Activated naive CD8-positive, alpha-beta T cell treated with anti-CD3 and anti-CD28 coated beads for 36 hours (primary cell): ENCODE results near the gene FAM25G. TPM values are rescaled to one million over a fixed set of nuclear protein-coding genes. Genes with fewer than 3 reads are reported as not detected.
"Not testable (repeated sequence)": the region's sequence is repeated elsewhere in the genome, so short reads cannot be mapped to it uniquely, and the experiment has no call there.

Experiments
- DNase-seq: peaks from one replicate; pipeline ENCODE4 v3.0.0; 2021
- H3K27ac Mint-ChIP-seq: one replicate; pipeline ENCODE4 v1.8.0; 2022; ENCODE audit warnings: mild to moderate bottlenecking, moderate library complexity, mixed read lengths
- H3K27me3 Mint-ChIP-seq: one replicate; pipeline ENCODE4 v1.8.0; 2022; ENCODE audit warnings: mild to moderate bottlenecking, mixed read lengths
- H3K36me3 Mint-ChIP-seq: one replicate; pipeline ENCODE4 v1.8.0; 2021; ENCODE audit warnings: mild to moderate bottlenecking, mixed read lengths
- H3K4me1 Mint-ChIP-seq: one replicate; pipeline ENCODE4 v1.8.0; 2021; ENCODE audit warnings: mixed read lengths
- H3K4me3 Mint-ChIP-seq: one replicate; pipeline ENCODE4 v1.8.0; 2022; ENCODE audit warnings: mild to moderate bottlenecking, moderate library complexity, mixed read lengths
- H3K9me3 Mint-ChIP-seq: one replicate; pipeline ENCODE4 v1.8.0; 2022; ENCODE audit warnings: mixed read lengths
- total RNA-seq, 2 experiments: library from RNA; stranded (reverse); gene quantifications; one replicate each; pipeline ENCODE4 v1.2.3, GENCODE V29; 2021

FAM25G gene
- not detected for total RNA-seq

DNA sequence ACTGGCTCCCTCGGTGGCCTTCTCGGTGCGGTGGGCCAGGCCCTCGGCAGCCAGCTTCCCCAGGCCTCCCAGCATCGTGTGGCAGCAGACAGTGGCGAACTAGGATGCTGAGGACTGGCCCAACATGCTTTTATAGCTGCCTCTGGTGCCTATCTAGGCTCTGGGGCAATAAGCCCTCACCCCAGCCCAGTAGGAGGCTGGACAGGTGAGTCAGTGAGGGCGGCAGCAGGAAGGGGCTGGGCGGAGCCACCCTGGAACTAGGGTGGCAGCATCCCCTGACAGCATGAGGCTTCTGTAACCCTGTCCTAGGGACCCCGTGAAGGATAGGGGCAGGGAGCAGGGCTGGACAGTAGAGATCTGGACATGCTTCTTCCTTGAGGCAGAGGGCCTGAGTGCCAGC is at the start of gene FAM25G:
Gene FAM25G, minus strand, starts transcription at position 101 of the 400 bp plus-strand sequence. Its CDS starts 26 bp downstream, at position 75.
- H3K9me3 Mint-ChIP-seq, H3K4me1 Mint-ChIP-seq, DNase-seq, H3K27ac Mint-ChIP-seq, H3K36me3 Mint-ChIP-seq, H3K27me3 Mint-ChIP-seq, H3K4me3 Mint-ChIP-seq: not testable (repeated sequence)

DNA sequence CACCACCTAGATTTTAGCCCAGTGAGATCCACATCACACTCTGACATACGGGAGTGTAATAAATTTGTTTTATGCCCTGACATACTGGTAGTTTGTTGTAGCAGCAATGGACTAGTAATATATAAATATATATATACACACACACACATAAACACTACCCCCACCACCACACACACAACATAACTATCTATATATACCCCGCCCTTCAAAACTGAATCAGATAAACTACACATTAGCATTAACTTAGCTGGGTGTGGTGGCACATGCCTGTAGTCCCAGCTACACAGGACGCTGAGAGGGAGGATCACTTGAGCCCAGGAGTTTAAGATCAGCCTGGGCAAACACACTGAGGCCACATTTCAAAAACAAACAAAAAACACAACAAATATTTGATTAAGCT is 44.9 kb upstream of the FAM25G start:
- DNase-seq, H3K4me1 Mint-ChIP-seq, H3K4me3 Mint-ChIP-seq, H3K36me3 Mint-ChIP-seq, H3K9me3 Mint-ChIP-seq, H3K27ac Mint-ChIP-seq, H3K27me3 Mint-ChIP-seq: not testable (repeated sequence)

GRCh38 chr10:47523475-47523874 is 32.0 kb upstream of the FAM25G start, which contains the start of gene AGAP9:
Gene AGAP9, minus strand, starts transcription at chr10:47523638. Its CDS starts 112 bp downstream, at chr10:47523526.
- not testable (repeated sequence) for DNase-seq, H3K4me1 Mint-ChIP-seq, H3K36me3 Mint-ChIP-seq, H3K27me3 Mint-ChIP-seq, H3K27ac Mint-ChIP-seq, H3K4me3 Mint-ChIP-seq, H3K9me3 Mint-ChIP-seq

GRCh38 chr10:47502313-47502712 is 10.8 kb upstream of the FAM25G start:
- not testable (repeated sequence) for H3K4me3 Mint-ChIP-seq, H3K27ac Mint-ChIP-seq, DNase-seq, H3K9me3 Mint-ChIP-seq, H3K4me1 Mint-ChIP-seq, H3K36me3 Mint-ChIP-seq, H3K27me3 Mint-ChIP-seq

DNA sequence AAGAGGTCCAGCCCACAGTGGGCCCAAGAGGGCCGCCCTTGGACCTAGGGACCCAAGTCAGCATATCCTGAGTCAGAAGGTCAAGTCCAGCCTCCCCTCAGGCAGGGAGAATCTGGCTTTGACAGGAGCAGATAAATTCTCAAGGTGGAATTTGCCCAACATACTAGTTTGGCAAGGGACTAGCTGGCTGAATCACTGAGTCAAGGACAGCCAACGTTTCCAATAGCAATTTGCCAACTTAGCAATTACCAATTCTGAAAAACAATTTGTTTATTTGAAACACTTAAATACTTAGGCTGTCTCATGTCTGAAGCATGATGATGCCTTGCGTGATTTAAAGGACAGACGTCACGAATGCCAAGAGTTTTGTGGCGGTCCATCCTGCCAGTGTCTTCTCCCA is 2.7 kb upstream of the FAM25G start:
- not testable (repeated sequence) for DNase-seq, H3K4me1 Mint-ChIP-seq, H3K36me3 Mint-ChIP-seq, H3K9me3 Mint-ChIP-seq, H3K4me3 Mint-ChIP-seq, H3K27ac Mint-ChIP-seq, H3K27me3 Mint-ChIP-seq

DNA sequence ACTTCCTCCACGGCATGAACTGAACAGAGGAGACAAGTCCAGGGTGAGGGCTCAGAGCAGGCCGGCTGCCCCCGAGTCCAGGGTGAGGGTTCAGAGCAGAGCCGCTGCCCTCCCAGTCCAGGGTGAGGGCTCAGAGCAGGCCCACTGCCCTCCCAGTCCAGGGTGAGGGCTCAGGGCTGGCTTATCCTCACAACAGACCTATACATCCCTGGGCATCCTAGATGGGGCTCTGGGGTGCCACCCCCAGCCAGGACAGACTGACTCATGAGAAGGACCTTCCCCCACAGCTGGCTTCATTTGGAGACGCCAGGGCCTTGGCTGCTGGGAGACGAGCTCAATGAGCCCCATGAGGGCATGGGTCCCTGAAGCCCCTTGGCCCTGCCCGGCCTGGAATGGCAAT is 1.9 kb downstream of the FAM25G start:
- not testable (repeated sequence) for H3K4me1 Mint-ChIP-seq, H3K36me3 Mint-ChIP-seq, H3K4me3 Mint-ChIP-seq, H3K27ac Mint-ChIP-seq, DNase-seq, H3K27me3 Mint-ChIP-seq, H3K9me3 Mint-ChIP-seq

DNA sequence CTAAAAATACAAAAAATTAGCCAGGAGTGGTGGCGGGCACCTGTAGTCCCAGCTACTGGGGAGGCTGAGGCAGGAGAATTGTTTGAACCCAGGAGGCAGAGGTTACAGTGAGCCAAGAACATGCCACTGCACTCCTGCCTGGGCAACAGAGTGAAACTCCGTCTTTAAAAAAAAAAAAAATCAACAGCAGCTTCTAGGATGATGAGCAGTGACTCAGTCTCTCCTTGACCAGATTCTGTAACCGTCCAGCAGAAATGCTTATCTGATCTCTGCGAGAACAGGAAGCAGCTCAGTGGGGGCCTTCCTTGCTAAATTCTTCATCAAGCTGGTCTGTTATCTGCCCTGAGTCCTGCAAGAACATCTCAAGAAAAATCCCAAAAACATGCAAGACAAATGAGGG is 5.6 kb downstream of the FAM25G start:
- not testable (repeated sequence) for H3K36me3 Mint-ChIP-seq, H3K27me3 Mint-ChIP-seq, H3K27ac Mint-ChIP-seq, H3K9me3 Mint-ChIP-seq, H3K4me1 Mint-ChIP-seq, H3K4me3 Mint-ChIP-seq, DNase-seq

GRCh38 chr10:47484786-47485185 is 6.7 kb downstream of the FAM25G start:
- H3K9me3 Mint-ChIP-seq, H3K27me3 Mint-ChIP-seq, H3K27ac Mint-ChIP-seq, DNase-seq, H3K4me3 Mint-ChIP-seq, H3K4me1 Mint-ChIP-seq, H3K36me3 Mint-ChIP-seq: not testable (repeated sequence)

DNA sequence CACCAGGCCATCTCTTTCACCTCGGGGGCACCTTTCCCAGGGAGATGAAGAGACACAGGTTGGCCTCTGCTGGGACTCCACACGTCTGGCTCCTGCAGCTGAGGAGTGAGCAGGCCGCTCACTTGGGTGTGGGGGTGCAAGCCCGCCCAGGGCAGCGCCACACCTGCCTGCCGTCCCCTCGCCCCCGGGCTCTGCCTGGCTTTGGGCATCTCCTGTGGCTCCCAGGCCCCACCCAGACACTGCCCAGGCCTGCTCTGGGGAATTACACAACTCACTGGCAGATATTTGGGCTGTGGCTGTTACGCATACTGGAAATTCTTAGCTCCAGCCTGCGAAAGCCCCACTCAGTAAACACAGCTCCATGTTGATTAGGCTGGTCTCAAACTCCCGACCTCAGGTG is 7.6 kb downstream of the FAM25G start, which contains the start of gene ANXA8:
Gene ANXA8, minus strand, starts transcription at position 193 of the 400 bp plus-strand sequence. Its CDS starts 182 bp downstream, at position 11.
- not testable (repeated sequence) for H3K4me3 Mint-ChIP-seq, H3K27me3 Mint-ChIP-seq, H3K36me3 Mint-ChIP-seq, H3K4me1 Mint-ChIP-seq, H3K27ac Mint-ChIP-seq, DNase-seq, H3K9me3 Mint-ChIP-seq

DNA sequence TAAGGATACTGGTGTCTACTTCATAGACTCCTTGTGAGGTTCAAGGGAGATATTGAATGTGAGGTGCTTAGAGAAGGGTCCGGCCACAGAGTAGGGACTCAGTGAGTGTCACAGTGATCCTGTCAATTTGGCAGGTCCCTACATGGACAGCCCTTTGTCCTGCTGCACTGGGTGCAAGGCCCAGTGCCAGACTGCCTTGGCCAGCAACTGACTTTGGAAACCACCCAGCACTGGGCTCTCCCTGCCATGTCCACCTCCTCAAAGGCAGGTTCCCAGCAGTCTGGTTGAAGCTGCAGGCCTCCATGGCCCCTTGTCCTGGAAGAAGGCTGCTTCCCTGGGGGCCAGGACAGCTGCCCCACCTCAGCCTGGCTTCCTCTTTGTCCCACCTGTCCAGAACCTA is 9.1 kb downstream of the FAM25G start:
- not testable (repeated sequence) for H3K4me3 Mint-ChIP-seq, H3K4me1 Mint-ChIP-seq, H3K27me3 Mint-ChIP-seq, H3K36me3 Mint-ChIP-seq, H3K27ac Mint-ChIP-seq, H3K9me3 Mint-ChIP-seq, DNase-seq

- not testable (repeated sequence) for H3K27me3 Mint-ChIP-seq, H3K9me3 Mint-ChIP-seq
Measured at GRCh38 chr10:47481768-47482181, 9.7 kb downstream of the FAM25G start.

DNA sequence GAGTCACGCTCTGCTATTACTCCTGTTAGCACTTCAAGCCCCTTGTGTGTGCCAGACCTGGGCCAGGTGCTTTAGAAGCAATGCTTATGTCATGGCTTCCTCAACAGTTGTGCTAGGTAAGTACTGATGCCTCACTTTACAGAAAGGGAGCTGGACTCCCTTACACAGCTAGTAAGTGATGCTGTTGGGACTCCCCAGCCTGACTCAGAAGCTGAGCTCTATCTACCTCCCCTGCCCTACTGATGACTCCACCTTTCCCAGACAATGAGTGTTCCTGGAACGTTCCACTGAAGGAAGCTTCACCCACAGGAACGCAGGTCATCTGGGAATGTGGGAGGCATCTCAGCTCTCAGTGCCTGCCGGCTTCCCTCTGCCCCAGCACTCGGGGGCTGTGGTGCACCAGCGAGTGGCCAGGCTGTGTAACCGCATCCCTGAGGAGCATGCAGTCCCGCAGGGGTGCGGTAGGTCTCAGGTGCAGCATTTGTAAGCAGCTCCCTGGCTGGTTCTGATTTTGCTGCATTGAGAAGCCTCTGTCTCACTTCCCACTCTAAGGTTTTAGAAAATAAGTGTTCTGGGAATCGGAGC is 10.2 kb downstream of the FAM25G start:
- not testable (repeated sequence) for H3K36me3 Mint-ChIP-seq, H3K4me3 Mint-ChIP-seq, H3K27ac Mint-ChIP-seq, H3K27me3 Mint-ChIP-seq, H3K4me1 Mint-ChIP-seq, H3K9me3 Mint-ChIP-seq, DNase-seq

More at GRCh38 chr10:47481768-47482181, 9.7 kb downstream of the FAM25G start:
- H3K27ac Mint-ChIP-seq, H3K4me1 Mint-ChIP-seq, DNase-seq, H3K36me3 Mint-ChIP-seq, H3K4me3 Mint-ChIP-seq: not testable (repeated sequence)

DNA sequence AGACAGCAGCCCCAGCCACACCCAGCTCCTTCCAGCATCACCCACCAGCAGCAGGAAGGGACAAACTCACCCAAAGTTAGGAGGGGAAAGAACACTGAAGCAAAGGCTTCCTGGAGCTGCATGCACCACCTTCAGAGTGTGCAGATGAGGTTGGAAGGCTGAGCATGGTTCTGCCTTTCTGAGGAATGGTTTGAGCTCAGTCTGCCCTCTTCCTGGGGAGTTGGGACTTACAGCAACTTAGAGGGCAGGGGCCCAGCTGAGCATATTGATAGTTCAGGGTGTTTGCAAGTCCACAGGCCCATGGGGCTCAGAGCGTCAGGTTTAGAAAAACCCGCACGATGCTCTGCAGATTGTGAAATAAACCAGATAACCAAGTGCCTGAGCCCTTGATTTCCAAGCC is 11.4 kb downstream of the FAM25G start:
- H3K4me1 Mint-ChIP-seq, H3K4me3 Mint-ChIP-seq: not testable (repeated sequence)

DNA sequence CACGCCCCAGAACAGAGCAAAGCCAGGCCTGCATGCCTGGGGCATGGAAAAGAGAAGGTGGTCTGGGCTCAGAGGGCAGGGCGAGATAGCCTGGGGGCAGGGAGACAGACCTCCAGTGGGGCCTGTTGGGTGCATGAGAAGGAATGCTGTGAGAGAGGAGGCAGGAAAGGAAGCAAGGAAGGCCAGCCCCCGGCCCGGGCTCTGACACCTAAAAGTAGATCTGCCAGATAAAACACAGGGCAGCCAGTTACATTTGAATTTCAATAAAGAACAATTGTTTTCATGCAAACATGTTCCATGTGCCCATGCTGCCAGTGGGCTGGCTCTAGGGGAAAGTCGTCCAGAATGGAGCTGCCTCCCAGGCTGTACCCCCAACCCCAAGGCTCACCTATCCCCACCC is 13.4 kb downstream of the FAM25G start:
- not testable (repeated sequence) for H3K4me1 Mint-ChIP-seq, H3K27me3 Mint-ChIP-seq, H3K4me3 Mint-ChIP-seq, H3K9me3 Mint-ChIP-seq, H3K36me3 Mint-ChIP-seq, DNase-seq, H3K27ac Mint-ChIP-seq

More for the DNA sequence above, 11.4 kb downstream of the FAM25G start:
- not testable (repeated sequence) for H3K27me3 Mint-ChIP-seq, DNase-seq, H3K27ac Mint-ChIP-seq, H3K9me3 Mint-ChIP-seq, H3K36me3 Mint-ChIP-seq

DNA sequence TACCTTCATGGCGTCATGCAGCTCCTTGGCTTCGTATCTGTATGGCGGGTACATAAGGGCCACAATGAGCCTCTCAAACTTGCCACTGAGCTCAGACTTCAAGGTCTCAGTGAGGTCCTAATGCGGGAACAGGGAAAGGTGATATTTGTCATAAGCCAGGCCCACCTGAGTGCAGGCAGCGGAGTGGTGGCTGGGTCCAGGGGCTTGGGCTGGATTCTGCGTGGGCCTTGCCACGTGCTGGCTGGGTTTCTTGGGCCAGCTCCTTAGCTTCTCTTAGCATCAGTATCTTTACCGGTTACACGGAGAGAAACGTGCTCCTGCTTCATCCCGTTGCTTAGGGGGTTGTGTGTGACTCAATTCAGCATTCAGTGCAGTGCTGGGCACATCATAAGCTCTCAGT is 14.4 kb downstream of the FAM25G start:
- H3K4me3 Mint-ChIP-seq, H3K9me3 Mint-ChIP-seq, H3K36me3 Mint-ChIP-seq, DNase-seq, H3K4me1 Mint-ChIP-seq, H3K27me3 Mint-ChIP-seq, H3K27ac Mint-ChIP-seq: not testable (repeated sequence)

DNA sequence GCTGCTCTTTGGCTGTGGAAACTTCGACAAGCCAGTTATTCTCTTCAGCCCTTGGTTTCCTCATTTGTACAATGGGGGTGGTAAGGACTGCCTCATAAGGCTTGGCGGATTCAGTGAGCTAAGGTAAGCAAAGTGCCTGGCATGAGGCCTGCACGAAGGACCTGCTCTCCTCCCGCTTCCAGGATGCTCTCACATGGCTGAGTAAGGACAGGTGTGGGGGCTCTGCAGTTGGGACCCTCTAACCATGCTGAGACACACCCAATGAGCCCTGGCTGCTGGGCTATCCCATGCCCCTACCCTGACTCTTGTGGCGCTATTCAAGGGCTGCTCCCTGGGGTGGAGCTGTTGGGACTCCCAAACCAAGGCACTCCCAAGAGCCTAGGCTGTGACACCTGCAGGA is 16.4 kb downstream of the FAM25G start:
- H3K36me3 Mint-ChIP-seq, H3K27ac Mint-ChIP-seq, H3K27me3 Mint-ChIP-seq, H3K4me3 Mint-ChIP-seq, DNase-seq, H3K9me3 Mint-ChIP-seq, H3K4me1 Mint-ChIP-seq: not testable (repeated sequence)

GRCh38 chr10:47473516-47473915 is 18.0 kb downstream of the FAM25G start:
- not testable (repeated sequence) for H3K36me3 Mint-ChIP-seq, DNase-seq, H3K27me3 Mint-ChIP-seq, H3K4me3 Mint-ChIP-seq, H3K4me1 Mint-ChIP-seq, H3K9me3 Mint-ChIP-seq, H3K27ac Mint-ChIP-seq
